Measurements from ENCODE around the gene CFLAR. TPM values are rescaled to one million over a fixed set of nuclear protein-coding genes. Genes with fewer than 3 reads are reported as not detected.
A peak's percentile ranks its signal among the peaks of the same experiment; 100 is the strongest.

Gene CFLAR
- total RNA-seq, 1 experiment from 2014 or later = 7.6 TPM

- Histone ChIP-seq H4K8ac (replicated peaks; ENCODE audit: insufficient read length, low read depth, low read length) (no peak overlapping the region), H3K23me2 (ENCODE audit: insufficient read length, low read depth, low read length, poor library complexity, severe bottlenecking) (no peaks in the 10 kb centered on the region), H3K79me1 (ENCODE audit: insufficient read depth, low read depth, low read length, poor library complexity, severe bottlenecking) (no peaks in the 10 kb centered on the region), H3K4me1 (ENCODE audit: insufficient read depth, low read length) (no peaks in the 10 kb centered on the region), H3K23ac (ENCODE audit: insufficient read length, low read depth, low read length) (no peak overlapping the region), H2BK120ac (ENCODE audit: low read depth, low read length, poor library complexity, severe bottlenecking) (no peak overlapping the region), H4K20me1 (ENCODE audit: control insufficient read depth, insufficient read depth, insufficient read length) (no peaks in the 10 kb centered on the region), H3K18ac (ENCODE audit: insufficient read length, low read depth, low read length) (no peak overlapping the region), H2BK5ac (ENCODE audit: insufficient read length, low read length) (no peak overlapping the region), H2BK15ac (ENCODE audit: low read depth, low read length) (no peak overlapping the region), H3K9ac (ENCODE audit: extremely low read depth, insufficient read length, low read length) (no peak overlapping the region), H3K56ac (ENCODE audit: insufficient read length, low read depth, low read length) (no peak overlapping the region), H4K91ac (ENCODE audit: insufficient read length, low read depth, low read length) (no peak overlapping the region), H3K14ac (ENCODE audit: insufficient read depth, low read length) (no peak overlapping the region), H3K79me2 (ENCODE audit: insufficient read depth, low read length) (no peaks in the 10 kb centered on the region), H2BK12ac (ENCODE audit: insufficient read length, low read depth, low read length) (no peak overlapping the region), H2AFZ (ENCODE audit: low read length) (no peak overlapping the region), H3K27me3 (ENCODE audit: insufficient read depth, low read length) (no peaks in the 10 kb centered on the region), H3K27ac (ENCODE audit: insufficient read length, low read depth, low read length) (no peak overlapping the region), H3K4ac (ENCODE audit: low read depth, low read length) (no peak overlapping the region), H3K9me3 (ENCODE audit: control insufficient read depth, low read depth, low read length) (no peaks in the 10 kb centered on the region), H2BK20ac (ENCODE audit: low read depth, low read length, poor library complexity, severe bottlenecking) (no peak overlapping the region), H3T11ph (ENCODE audit: low read length) (no peak overlapping the region), H3K4me2 (ENCODE audit: insufficient read depth, insufficient read length, low read length) (no peak overlapping the region), H4K5ac (ENCODE audit: insufficient read length, low read depth, low read length) (no peak overlapping the region), H2AK5ac (ENCODE audit: insufficient read length, low read length) (no peak overlapping the region)
- Mint-ChIP-seq H3K36me3 (ENCODE audit: insufficient read depth in 1 of 3, low read depth in 3 of 3) (peaks cover 3 to 17% (median 13%) of the 10 kb centered on the region in 3 experiments; a peak in 5 of 7 replicates), H3K27me3 (ENCODE audit: low read depth) (no peaks in the 10 kb centered on the region; the same call in 1 of the 2 replicates), H3K27ac (peak overlapping the region in 1 of 3 experiments; percentile 44; a peak in 1 of 7 replicates), H3K4me3 (no peak overlapping the region), H3K9me3 (no peaks in the 10 kb centered on the region), H3K4me1 (no peaks in the 10 kb centered on the region)
- DNase-seq = no peak
- no CpG with 5 or more reads among the region's 4 CpGs for WGBS (ENCODE audit: extremely low coverage, insufficient read length, low lambda C conversion rate)
- TF ChIP-seq CTCF (conservative IDR thresholded peaks at IDR 0.05) = no peak
These were observed 25.4 kb upstream of the CFLAR start for GRCh38 chr2:201090574-201090973.

Data from H9 (cell line).